OCI-LY1 (cell line): ENCODE measurements around the gene POU2AF1.

Experiments
- H2AFZ ChIP-seq: fragments of 200-600 bp; sonication (generic), shearing (Covaris generic); 2 replicates; pipeline ENCODE4 v1.6.0; 2014; ENCODE audit warnings: antibody characterized with exemption, mild to moderate bottlenecking, low read length
- H3F3A ChIP-seq: fragments of 200-600 bp; sonication (generic), shearing (Covaris generic); 2 replicates; pipeline ENCODE4 v1.6.0; 2014; ENCODE audit warnings: mild to moderate bottlenecking, antibody characterized with exemption, low read length, moderate library complexity; ENCODE audit not compliant: insufficient read depth
- H3K27ac ChIP-seq: fragments of 200-600 bp; sonication (generic); 2 replicates; pipeline ENCODE4 v1.5.1; 2014; ENCODE audit warnings: low read length, mixed run types, mild to moderate bottlenecking, low read depth; ENCODE audit not compliant: poor library complexity, severe bottlenecking
- H3K27me3 ChIP-seq: fragments of 200-600 bp; sonication (generic); 2 replicates; pipeline ENCODE4 v1.6.0; 2014; ENCODE audit warnings: antibody characterized with exemption, mild to moderate bottlenecking, low read length, moderate library complexity; ENCODE audit not compliant: insufficient read depth
- H3K36me3 ChIP-seq: fragments of 200-600 bp; sonication (generic); 2 replicates; pipeline ENCODE4 v1.6.1; 2014; ENCODE audit warnings: mild to moderate bottlenecking, antibody characterized with exemption, low read length, moderate library complexity, mixed read lengths; ENCODE audit not compliant: insufficient read depth
- H3K4me1 ChIP-seq: fragments of 200-600 bp; sonication (generic); 2 replicates; pipeline ENCODE4 v1.5.1; 2014; ENCODE audit warnings: mild to moderate bottlenecking, low read length, moderate library complexity; ENCODE audit not compliant: insufficient read depth, severe bottlenecking
- H3K4me2 ChIP-seq: fragments of 200-600 bp; sonication (generic), shearing (Covaris generic); 2 replicates; pipeline ENCODE4 v1.6.1; 2014; ENCODE audit warnings: low read length
- H3K4me3 ChIP-seq: fragments of 200-600 bp; sonication (generic); 2 replicates; pipeline ENCODE4 v1.5.1; 2014; ENCODE audit warnings: low read length, low read depth, mild to moderate bottlenecking, mixed read lengths; ENCODE audit not compliant: poor library complexity, severe bottlenecking
- H3K79me2 ChIP-seq: fragments of 200-600 bp; shearing (Covaris generic); 2 replicates; pipeline ENCODE4 v1.6.1; 2016; ENCODE audit warnings: mixed run types, low read length, mixed read lengths; ENCODE audit not compliant: insufficient read depth
- H3K9ac ChIP-seq: fragments of 200-600 bp; sonication (generic), shearing (Covaris generic); 2 replicates; pipeline ENCODE4 v1.6.1; 2014; ENCODE audit warnings: mild to moderate bottlenecking, low read length, mixed read lengths
- H3K9me2 ChIP-seq: fragments of 200-600 bp; sonication (generic), shearing (Covaris generic); 2 replicates; pipeline ENCODE4 v1.6.1; 2014; ENCODE audit warnings: low read depth, mild to moderate bottlenecking, low read length, mixed read lengths
- H3K9me3 ChIP-seq: fragments of 200-600 bp; shearing (Covaris generic); 2 replicates; pipeline ENCODE4 v1.6.1; 2014; ENCODE audit warnings: low read length, mixed read lengths
- H4K20me1 ChIP-seq: fragments of 200-600 bp; sonication (generic), shearing (Covaris generic); 2 replicates; pipeline ENCODE4 v1.6.0; 2016; ENCODE audit warnings: mild to moderate bottlenecking, low read length; ENCODE audit not compliant: insufficient read depth
- EZH2 ChIP-seq: fragments of 200-600 bp; sonication (generic), shearing (Covaris generic); IDR thresholded peaks from 2 replicates; pipeline ENCODE4 v1.8.0; 2017; ENCODE audit warnings: borderline replicate concordance, mixed run types, mild to moderate bottlenecking, antibody characterized with exemption, low read length, moderate library complexity, mixed read lengths
- TF ChIP-seq, protein P1 (sequence below): fragments of 200-600 bp; sonication (generic), shearing (Covaris generic); IDR thresholded peaks from 2 replicates; pipeline ENCODE4 v1.5.1; 2017; ENCODE audit warnings: mild to moderate bottlenecking, antibody characterized with exemption, low read length, moderate library complexity, mixed read lengths

Gene POU2AF1

DNA sequence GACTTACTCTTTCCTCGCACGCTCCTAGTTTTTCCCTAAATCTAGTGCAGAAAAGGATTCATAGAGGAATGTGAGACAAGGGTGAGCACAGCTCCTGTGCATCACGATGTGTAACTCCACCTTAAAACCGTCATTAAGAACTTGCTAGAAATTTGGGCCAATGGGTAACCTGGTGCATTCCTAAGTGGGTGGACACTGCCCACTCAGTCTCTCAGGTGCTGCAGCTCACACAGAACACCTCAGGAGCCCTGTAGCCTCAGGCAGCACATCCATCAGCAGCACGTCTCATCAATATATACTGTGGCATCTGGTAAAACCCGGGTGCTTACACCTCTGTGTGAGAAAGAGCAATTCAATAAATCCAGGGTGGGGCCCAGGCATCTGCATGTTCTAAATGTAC is 68.4 kb downstream of the POU2AF1 start:
- Histone ChIP-seq H3K36me3 (peaks cover 22% of the 10 kb centered on the region; the same call in 1 of the 2 replicates), H3K9ac (no peak overlapping the region), H3F3A (0 out of 2 replicates have a peak, but pooled peaks cover 5% of the 10 kb centered on the region), H3K27ac (no peak overlapping the region), H3K79me2 (no peaks in the 10 kb centered on the region), H3K4me1 (no peaks in the 10 kb centered on the region), H3K27me3 (no peaks in the 10 kb centered on the region), H3K4me3 (no peak overlapping the region), H3K9me2 (no peaks in the 10 kb centered on the region), H3K4me2 (no peak overlapping the region), H2AFZ (no peak overlapping the region), H4K20me1 (no peaks in the 10 kb centered on the region), H3K9me3 (no peaks in the 10 kb centered on the region)
- TF ChIP-seq EZH2: no peak
- TF ChIP-seq, protein P1, sequence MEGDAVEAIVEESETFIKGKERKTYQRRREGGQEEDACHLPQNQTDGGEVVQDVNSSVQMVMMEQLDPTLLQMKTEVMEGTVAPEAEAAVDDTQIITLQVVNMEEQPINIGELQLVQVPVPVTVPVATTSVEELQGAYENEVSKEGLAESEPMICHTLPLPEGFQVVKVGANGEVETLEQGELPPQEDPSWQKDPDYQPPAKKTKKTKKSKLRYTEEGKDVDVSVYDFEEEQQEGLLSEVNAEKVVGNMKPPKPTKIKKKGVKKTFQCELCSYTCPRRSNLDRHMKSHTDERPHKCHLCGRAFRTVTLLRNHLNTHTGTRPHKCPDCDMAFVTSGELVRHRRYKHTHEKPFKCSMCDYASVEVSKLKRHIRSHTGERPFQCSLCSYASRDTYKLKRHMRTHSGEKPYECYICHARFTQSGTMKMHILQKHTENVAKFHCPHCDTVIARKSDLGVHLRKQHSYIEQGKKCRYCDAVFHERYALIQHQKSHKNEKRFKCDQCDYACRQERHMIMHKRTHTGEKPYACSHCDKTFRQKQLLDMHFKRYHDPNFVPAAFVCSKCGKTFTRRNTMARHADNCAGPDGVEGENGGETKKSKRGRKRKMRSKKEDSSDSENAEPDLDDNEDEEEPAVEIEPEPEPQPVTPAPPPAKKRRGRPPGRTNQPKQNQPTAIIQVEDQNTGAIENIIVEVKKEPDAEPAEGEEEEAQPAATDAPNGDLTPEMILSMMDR: no peak

DNA sequence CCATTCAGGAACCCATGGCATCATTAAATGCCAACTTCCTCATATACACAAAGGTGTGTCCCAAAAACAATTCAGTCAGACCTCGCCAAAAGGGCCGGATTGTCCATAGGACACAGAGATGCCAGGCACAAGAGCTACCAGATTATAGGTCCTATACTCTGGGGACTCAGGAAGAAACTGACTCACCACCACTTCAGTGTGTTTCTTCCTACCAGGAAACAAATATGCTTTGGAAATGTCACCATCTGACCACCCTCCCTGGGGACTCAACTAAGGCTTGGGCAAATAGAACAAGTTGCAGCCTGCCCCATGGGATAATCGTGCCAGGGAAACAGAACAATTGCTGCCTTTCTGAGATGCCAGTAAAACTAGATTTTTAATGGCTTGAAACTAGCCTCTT is 69.0 kb downstream of the POU2AF1 start:
- H3K4me3 ChIP-seq: no peak overlapping the region

DNA sequence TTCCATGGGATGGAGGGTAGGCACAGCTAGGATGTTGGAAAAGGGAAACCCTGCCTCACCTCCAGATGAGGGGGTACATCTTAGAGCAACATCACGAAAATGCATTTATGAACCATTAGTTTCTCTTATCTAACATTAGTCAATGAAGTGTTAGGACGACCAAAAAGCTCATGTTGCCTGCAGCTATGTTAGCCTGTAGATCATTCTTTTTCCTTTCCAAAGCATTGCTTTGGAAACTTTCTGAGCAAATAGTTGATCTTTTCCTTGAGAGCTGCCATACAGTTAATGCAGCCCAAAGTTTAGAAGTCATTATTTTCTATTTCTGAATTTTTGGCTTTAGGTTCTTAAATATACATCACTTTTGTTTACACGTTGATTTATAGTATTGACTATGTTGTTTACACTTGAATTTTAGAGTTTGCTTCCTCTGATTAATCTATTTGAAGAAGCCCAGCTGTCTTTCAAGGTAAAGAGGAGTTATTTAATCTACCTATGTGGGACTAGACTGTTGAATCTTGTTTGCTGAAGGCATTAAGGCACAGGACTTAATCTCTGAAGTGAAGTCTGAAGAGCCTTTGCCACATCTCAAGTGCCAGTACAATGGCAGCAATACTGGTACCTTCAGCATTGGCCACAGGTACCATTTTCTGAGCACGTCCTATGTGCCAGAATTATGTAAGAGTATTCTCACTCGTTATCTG is 69.7 kb downstream of the POU2AF1 start:
- Histone ChIP-seq H3K79me2 (no peaks in the 10 kb centered on the region), H3K9me3 (no peaks in the 10 kb centered on the region), H3K27me3 (no peaks in the 10 kb centered on the region), H3K36me3 (peaks cover 36% of the 10 kb centered on the region; the same call in 1 of the 2 replicates), H3K4me3 (no peak overlapping the region), H3K4me2 (no peak overlapping the region), H4K20me1 (no peaks in the 10 kb centered on the region), H3K9ac (no peak overlapping the region), H3K4me1 (no peaks in the 10 kb centered on the region), H2AFZ (no peak overlapping the region), H3K9me2 (no peaks in the 10 kb centered on the region), H3F3A (0 out of 2 replicates have a peak, but pooled peaks cover 5% of the 10 kb centered on the region), H3K27ac (no peak overlapping the region)
- TF ChIP-seq, protein P1: no peak
- no peak for TF ChIP-seq EZH2

More for the DNA sequence above, 69.0 kb downstream of the POU2AF1 start:
- Histone ChIP-seq H3K27ac (no peak overlapping the region), H3K9ac (no peak overlapping the region), H3F3A (0 out of 2 replicates have a peak, but pooled peaks cover 5% of the 10 kb centered on the region), H3K27me3 (no peaks in the 10 kb centered on the region), H3K4me1 (no peaks in the 10 kb centered on the region), H2AFZ (no peak overlapping the region), H3K9me2 (no peaks in the 10 kb centered on the region), H3K9me3 (no peaks in the 10 kb centered on the region), H3K36me3 (peaks cover 29% of the 10 kb centered on the region; the same call in 1 of the 2 replicates), H4K20me1 (no peaks in the 10 kb centered on the region), H3K79me2 (no peaks in the 10 kb centered on the region), H3K4me2 (no peak overlapping the region)
- TF ChIP-seq EZH2: no peak
- TF ChIP-seq, protein P1: no peak
